GM21576 (cell line): ENCODE measurements around the gene LCORL.
"Not testable (repeated sequence)": the region's sequence is repeated elsewhere in the genome, so short reads cannot be mapped to it uniquely, and the experiment has no call there.

Experiments used
- ATAC-seq: cut with Tn5 transposase; IDR thresholded peaks from one replicate; pipeline ENCODE4 v1.9.1; 2021; ENCODE audit warnings: mild to moderate bottlenecking, moderate library complexity; ENCODE audit not compliant: unreplicated experiment

Gene LCORL

DNA sequence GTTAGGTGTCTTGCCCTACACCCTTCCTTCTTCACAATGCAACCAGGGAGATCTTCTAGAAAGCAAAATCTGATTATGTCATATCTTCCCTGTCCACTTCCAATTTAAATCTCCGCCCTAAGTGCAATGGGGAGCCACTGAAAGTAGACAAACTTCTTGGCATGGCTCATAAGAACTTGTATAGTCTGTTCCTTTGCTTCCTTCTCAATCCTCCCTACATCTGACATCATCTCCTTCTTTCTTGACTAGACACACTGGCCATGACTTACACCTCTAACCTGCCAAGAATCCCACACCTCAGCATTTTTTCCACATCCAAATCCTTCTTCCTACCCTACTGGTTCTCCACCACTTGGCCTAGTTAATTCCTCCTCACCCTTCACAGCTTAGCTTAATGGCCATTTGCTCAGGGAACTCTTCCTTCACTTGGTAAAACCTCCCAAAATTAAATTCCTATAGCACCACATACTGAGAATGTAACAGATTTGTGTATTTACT lies 155.6 kb downstream of the LCORL start:
- ATAC-seq: no peak

DNA sequence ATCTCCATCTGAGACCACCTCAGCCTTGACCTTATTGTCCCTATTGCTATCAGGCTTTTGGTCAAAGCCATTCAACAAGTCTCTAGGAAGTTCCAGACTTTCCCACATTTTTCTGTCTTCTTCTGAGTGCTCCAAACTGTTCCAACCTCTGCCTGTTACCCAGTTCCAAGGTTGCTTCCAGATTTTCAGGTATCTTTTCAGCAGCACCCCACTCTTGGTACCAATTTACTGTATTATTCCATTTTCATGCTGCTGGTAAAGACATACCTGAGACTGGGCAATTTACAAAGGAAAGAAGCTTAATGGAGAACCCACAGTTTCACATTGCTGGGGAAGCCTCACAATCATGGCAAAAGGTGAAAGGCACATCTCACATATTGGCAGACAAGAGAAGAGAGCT lies 159.6 kb downstream of the LCORL start:
- ATAC-seq: not testable (repeated sequence)

DNA sequence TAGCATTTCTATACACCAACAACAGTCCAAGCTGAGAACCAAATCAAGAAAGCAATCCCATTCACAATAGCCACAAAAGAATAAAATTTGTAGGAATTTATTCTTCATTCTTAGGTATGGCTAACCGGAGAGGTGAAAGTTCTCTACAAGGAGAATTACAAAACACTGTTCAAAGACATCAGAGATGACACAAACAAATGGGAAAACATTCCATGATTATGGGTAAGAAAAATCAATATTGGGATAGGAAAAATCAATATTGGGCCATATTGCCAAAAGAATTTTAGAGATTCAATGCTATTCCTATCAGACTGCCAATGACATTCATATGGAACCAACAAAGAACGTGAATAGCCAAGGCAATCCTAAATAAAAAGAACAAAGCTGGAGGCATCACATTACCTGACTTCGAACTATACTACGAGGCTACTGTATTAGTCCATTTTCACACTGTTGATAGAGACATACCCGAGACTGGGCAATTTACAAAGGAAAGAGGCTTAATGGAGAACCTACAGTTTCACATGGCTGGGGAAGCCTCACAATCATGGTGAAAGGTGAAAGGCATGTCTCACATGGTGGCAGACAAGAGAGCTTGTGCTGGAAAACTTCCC lies 161.7 kb downstream of the LCORL start:
- ATAC-seq: no peak

DNA sequence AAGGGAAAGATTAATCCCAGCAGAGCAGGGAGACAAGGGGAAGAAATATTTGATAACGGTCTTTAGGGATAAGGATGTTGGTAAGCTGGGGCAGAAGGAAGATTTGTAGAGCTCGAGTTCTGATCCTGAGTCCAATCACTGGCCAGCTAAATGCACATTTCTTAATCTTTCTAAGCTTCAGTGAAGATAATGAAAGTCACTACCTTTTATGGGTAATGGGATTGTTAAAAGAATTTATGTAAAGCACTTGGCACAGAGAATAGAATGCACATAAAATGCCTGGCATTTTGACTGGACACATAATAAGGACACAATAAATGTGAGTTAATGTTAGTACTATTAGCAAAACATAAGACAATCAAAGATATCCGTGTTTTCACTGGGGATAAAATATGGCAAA lies 167.5 kb downstream of the LCORL start:
- ATAC-seq: no peak

DNA sequence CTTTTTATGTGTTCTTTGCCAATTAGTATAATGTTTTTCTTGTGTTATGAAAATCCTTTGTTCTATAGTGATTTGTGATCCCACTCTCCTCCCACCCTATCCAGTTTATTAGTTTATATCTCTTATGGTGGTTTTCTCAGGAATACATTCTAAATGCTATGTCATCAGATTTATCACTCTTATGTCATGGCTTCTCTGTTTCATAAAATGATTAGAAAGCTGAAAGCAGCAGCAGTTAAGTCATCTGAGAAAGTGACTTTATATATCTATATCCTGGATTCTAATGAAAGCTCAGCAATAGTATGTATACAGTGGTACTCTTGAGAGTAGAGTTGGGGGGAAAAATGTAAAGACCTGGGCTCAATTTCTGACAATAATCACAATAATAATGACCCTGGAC lies 169.6 kb downstream of the LCORL start:
- ATAC-seq: no peak

DNA sequence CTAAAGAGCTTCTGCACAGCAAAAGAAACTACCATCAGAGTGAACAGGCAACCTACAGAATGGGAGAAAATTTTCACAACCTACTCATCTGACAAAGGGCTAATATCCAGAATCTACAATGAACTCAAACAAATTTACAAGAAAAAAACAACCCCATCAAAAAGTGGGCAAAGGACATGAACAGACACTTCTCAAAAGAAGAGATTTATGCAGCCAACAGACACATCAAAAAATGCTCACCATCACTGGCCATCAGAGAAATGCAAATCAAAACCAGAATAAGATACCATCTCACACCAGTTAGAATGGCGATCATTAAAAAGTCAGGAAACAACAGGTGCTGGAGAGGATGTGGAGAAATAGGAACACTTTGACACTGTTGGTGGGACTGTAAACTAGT lies 171.3 kb downstream of the LCORL start:
- ATAC-seq: not testable (repeated sequence)

DNA sequence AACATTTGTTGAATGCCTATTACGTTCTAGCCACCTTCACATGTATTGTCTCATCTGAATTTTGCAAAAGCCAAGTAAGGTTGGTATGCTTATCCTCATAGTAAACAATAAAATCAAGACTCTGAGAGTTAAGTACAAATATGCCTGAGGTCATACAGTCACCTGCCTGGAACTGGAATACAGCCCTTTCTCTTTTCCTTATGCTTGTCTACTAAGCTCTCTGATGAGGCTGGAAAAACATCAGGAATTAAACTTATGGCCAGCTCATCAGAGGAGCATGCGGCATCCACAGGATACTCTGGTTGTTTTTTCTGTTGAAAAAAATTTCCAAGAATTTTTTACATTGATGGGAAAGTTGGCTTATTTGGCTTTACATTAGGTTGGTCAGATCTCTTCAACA lies 175.3 kb downstream of the LCORL start:
- no peak for ATAC-seq

DNA sequence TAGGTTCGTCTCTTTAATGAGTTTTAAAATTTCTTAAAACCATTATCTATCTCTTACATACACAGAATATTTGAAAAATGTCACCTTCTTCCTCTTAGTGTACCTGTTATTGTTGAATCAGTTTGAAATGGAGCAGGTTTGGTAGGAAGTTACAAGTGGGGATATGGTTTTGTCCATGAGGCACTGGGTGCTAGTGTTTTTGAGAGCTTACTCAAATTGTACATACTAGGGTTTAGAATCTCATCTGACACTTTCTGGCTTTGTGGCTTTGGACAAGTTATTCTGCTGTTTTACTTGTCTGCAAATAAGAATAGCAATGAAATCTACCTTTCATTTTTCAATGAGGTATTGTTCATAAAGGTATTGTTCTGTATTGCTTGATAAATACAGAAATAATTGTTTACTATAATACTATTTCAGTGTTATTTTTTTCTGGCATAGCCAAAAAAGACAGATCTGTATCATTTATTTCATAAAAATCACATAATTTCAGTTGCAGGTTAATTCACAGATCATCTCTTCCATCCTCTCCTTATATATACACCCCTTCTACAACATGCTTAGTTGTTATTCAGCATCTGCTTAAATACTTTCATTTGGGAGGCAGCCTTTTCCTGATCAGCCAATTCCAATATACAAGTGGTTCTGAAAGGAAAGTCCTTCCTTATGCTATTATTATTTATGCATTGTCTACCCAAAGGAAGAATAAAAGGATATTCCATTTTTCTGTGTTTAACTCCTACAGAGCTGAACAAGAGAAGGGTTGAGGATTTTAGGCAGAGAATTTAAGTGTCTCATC lies 197.5 kb downstream of the LCORL start:
- ATAC-seq: no peak

DNA sequence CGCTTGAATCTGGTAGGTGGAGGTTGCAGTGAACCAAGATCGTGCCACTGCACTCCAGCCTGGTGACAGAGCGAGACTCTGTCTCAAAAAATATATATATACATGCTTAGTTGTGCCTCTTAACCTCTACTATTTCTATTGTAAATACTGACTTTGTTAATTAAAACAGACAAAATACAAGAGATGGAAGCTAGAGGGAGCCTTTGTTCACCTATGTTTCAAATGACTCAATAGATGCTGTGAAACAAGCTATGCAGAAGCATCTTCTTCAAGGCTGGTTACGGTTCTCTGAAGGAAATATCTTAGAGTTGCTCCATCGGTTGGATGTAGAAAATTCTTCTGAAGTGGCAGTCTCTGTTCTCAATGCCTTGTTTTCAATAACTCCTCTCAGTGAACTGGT lies 204.5 kb downstream of the LCORL start:
- ATAC-seq: peak; percentile 89

DNA sequence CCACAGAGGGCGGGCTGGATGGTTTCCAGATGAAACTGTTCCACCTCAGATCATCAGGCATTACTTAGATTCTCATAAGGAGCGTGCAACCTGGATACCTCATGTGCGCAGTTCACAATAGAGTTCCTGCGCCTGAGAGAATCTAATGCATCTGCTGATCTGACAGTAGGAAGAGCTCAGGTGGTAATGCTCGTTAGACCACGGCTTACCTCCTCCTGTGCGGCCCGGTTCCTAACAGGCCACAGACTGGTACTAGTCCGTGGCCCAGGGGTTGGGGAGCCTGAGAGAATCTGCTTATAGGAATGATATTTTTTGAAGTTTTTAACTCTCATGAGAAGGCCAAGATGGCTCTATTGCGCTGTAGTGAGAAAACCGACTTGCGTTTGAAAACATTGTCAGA lies 205.4 kb downstream of the LCORL start:
- no peak for ATAC-seq

DNA sequence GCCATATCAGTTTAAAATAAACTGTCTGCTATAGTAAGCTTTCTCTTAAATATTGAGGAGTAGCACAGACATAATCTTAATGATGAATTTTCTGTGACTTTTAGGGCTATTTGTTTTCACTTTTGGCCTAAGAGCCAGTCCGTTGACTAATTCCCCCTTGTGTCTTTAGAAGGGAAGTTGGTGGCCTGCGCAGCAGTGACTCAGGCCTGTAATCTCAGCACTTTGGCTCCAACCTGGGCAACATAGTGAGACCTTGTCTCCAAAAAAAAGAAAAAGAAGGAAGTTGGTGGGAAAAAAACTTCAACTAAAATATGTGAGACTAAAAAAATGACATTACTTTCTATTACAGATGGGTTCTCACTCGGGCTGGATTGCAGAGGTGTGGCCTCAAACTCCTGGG lies 207.4 kb downstream of the LCORL start:
- ATAC-seq: no peak

DNA sequence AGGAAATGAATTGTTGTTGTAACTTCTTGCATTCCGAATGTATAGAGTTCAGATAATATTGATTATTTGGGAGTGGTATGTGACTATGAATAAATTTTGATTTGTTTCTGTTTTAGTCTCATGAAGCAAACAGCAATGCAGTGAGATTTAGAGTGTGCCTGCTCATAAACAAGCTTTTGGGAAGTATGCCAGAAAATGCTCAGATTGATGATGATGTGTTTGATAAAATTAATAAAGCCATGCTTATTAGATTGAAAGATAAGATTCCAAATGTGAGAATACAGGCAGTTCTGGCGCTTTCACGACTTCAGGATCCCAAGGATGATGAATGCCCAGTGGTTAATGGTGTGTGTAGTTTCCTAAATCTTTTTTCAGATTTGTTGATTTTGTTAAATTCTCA lies 208.8 kb downstream of the LCORL start:
- ATAC-seq: no peak

DNA sequence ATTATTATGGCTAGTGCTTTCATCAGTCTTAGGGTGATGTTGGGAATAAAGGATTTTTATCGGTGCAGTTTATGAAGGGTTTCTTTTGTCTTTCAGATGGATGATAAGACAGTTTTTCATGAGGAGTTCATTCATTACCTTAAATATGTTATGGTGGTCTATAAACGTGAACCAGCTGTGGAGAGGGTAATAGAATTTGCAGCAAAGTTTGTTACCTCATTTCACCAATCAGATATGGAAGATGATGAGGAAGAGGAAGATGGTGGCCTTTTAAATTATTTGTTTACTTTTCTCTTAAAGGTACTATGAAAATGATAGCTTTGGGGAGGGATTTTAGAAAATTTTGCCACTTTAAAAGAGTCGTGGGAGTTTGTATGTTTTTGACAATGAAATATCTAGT lies 209.4 kb downstream of the LCORL start:
- no peak for ATAC-seq

DNA sequence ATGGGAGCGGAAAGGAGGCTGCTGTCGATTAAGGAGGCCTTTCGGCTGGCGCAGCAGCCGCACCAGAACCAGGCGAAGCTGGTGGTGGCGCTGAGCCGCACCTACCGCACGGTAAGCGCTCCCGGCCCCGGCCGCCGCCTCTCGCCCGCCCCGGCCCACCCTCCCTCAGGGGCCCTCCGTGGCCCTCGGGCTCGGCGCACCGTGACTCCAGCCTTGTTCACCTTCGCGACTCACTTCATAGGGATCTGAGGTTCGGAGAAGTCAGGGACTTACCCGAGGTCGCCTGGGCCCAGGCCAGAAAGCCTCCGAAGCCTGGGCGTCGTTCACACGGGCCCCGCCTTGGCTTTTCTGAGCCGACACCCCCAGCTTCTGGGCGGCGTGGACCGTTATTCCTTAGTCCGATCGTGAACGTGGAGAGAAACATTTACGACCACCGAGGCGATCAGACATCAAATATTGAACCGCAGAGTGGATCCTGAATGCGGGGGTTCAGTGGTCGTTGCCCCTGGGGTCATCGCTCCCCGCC lies 210.4 kb downstream of the LCORL start:
- ATAC-seq: peak; percentile 24

DNA sequence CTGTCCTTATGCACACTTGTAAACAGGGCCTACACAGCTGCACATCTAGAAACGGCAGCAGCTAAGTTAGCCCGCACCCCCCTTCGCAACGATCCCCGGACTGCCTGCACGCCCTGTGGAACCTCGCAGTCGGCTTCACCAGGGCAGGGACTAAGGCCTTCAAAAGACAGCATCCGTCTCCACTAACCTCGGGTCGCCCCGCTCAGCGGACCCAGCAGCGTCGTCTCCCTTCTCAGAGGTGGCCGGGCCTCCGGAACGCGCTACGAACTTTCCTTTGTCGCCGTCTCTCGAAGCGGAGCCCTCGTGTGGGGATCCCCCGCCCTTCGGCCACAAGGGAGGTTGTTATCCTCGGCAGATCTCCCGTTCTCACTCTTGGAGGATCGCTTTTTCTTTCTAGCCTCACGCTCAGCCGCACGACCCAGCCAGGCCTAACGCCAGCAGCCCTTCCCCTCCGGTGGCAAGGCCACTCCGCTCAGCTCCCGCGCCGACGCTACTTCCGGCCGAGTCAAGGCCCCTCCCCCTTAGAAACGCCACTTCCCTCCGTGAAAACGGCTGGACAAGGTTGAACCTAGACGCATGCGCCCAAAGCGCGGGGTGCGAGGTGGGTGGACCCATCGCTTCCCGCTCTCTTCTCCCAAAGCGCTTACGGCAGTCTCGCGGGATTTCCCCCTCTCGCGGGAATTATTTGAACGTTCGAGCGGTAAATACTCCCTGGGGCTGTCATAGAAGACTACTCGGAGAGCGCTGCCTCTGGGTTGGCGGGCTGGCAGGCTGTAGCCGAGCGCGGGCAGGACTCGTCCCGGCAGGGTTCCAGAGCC lies 211.1 kb downstream of the LCORL start, which contains the start of the genes DCAF16 and NCAPG:
TSS of gene DCAF16 (minus strand) at position 498 of the 818 bp plus-strand sequence. CDS start 6,616 bp downstream, outside the sequence.
TSS of gene NCAPG (plus strand) at position 720 of the 818 bp plus-strand sequence. CDS start 99 bp downstream, outside the sequence.
- ATAC-seq: peak; percentile 87

DNA sequence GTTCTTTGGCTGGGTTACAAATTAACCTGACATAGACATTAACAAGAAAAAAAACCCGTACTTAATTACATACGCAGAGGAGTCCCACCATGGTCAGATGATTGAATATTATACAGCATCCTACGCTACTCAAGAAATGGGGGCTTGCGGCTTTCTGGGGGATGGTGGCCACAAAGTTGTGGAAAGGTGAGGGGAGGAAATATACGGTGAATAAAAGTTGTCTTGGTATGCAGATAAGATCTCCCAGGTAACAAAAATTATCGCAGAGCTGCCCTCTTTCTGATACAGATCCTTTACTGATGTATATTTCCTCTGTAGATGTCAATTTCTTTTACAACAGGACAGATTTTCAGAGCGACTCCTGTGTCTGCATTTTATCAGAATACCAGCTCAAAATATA lies 211.9 kb downstream of the LCORL start:
- no peak for ATAC-seq

DNA sequence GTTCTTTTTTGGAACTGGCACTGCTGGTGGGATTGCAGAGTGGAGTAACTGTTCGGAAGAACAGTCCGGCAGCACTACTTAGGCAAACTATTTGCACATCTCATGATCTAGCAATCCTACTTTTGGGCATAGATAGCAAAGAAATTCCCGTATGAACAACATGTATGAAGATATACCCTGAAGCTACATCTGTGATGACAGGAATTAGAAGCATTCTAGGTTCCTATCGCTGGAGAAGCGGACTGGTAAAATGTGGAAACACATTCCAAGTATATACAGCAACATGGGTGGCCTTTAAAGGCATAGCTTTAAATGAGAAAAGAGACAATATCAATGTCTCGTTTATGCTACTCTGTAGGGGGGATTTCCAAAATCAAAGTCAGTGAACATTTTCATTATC lies 214.1 kb downstream of the LCORL start:
- ATAC-seq: no peak

DNA sequence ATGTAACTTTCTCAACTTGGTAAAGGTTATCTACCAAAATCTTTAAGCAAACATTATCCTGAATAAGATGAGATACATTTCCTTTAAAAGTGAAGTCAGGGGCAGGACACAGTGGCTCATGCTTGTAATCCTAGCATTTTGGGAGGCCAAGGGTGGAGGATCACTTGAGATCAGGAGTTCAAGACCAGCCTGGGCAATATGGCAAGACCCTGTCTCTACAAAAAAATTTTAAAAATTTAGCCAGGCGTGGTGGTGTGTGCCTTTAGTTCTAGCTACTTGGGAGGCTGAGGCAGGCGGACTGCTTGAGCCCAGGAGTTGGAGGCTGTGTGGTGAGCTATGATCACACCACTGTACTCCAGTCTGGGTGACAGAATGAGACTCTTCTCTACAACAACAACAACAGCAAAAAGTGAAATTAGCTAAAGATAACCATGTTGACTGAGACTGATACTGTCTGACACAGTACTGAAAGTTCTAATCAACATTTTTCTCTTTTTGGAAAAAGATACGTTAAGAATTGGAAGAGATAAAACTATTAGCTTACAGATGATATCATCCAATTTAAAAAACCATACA lies 215.9 kb downstream of the LCORL start:
- no peak for ATAC-seq

DNA sequence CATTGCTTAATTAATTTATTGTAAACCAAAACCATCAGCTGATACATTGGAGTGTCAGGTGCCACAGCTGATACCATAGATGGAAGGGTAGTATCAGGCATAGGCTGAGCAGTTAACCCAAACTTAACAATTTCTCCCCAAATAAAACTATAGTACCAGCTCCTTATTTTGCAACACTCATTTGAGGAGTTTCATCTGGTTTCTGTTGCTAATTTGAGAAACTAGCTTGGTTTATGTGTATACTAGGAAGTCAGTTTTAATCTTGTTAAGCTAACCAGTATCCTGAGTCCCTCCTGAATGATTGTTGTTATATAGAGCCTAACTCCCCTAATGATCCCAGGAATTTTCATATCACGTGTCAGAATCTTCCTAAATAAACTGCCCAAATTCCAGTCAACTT lies 223.7 kb downstream of the LCORL start:
- no peak for ATAC-seq

DNA sequence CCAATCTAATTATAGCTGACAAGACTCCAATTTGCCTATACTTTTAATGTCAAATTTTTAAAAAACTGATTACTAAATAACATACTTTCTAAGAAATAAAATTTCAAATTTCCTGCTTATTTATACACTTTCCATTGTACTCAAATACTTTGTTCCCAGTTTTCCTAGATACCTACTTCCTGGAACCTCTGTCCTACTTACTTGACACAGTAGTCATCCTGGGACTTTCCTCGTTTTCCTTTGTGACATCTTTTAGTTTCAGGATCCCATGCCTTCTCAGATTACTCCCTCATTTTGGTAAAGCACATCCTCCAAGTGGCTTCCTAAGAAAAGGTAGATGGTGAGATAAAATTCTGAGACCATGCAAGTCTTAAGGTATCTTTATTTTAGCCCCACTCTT lies 226.8 kb downstream of the LCORL start:
- no peak for ATAC-seq
